Esophagus muscularis mucosa (tissue), 4 donors: Measurements from ENCODE around the gene TMEM59.

Experiments
- EP300 ChIP-seq: sonication (generic); formaldehyde crosslinking; IDR thresholded peaks from one replicate; pipeline ENCODE4 v1.6.1; 2017; ENCODE audit warnings: antibody characterized with exemption
- POLR2A ChIP-seq: fragments of 450-650 bp; IDR thresholded peaks from one replicate; pipeline ENCODE4 v1.6.1; 2017; ENCODE audit warnings: antibody characterized with exemption, moderate library complexity, mild to moderate bottlenecking, low read depth
- POLR2AphosphoS5 ChIP-seq, 2 donors: sonication (generic); formaldehyde crosslinking; IDR thresholded peaks; one replicate each; pipeline ENCODE4 v1.6.1; 2017; ENCODE audit warnings: antibody characterized with exemption in 2 of 2
- TF ChIP-seq, protein P1 (sequence below), 3 experiments: fragments of 200-600 bp in 2 of 3; fragments of 450-650 bp in 1 of 3; sonication (generic) in 2 of 3; IDR thresholded peaks; one replicate each; pipeline ENCODE4 v1.5.1; 2017 to 2019; ENCODE audit warnings: antibody characterized with exemption in 3 of 3, mild to moderate bottlenecking in 2 of 3, moderate library complexity in 1 of 3

GRCh38 chr1:54096227-54096876, 43.3 kb upstream of the TMEM59 start:
- TF ChIP-seq POLR2A (no peak), POLR2AphosphoS5 (IDR thresholded peaks at IDR 0.05) (no peak), EP300 (no peak)
- TF ChIP-seq, protein P1, sequence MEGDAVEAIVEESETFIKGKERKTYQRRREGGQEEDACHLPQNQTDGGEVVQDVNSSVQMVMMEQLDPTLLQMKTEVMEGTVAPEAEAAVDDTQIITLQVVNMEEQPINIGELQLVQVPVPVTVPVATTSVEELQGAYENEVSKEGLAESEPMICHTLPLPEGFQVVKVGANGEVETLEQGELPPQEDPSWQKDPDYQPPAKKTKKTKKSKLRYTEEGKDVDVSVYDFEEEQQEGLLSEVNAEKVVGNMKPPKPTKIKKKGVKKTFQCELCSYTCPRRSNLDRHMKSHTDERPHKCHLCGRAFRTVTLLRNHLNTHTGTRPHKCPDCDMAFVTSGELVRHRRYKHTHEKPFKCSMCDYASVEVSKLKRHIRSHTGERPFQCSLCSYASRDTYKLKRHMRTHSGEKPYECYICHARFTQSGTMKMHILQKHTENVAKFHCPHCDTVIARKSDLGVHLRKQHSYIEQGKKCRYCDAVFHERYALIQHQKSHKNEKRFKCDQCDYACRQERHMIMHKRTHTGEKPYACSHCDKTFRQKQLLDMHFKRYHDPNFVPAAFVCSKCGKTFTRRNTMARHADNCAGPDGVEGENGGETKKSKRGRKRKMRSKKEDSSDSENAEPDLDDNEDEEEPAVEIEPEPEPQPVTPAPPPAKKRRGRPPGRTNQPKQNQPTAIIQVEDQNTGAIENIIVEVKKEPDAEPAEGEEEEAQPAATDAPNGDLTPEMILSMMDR (IDR thresholded peaks at IDR 0.05), result no peak
